Occipital lobe (tissue), 2 donors: ENCODE data around the gene RAG1. TPM values are rescaled to one million over a fixed set of nuclear protein-coding genes. Genes with fewer than 3 reads are reported as not detected.
"Not testable (repeated sequence)": the region's sequence is repeated elsewhere in the genome, so short reads cannot be mapped to it uniquely, and the experiment has no call there.

ENCODE experiments used
- DNase-seq: peaks from one replicate; lab custom pipeline; 2025; lab: John Stamatoyannopoulos, UW
- total RNA-seq: library from RNA; depleted of rRNA; stranded (reverse); fragments of >200 nt; gene quantifications from one replicate; pipeline ENCODE4 v1.2.3, GENCODE V29; 2014

RAG1 gene
- 0.94 TPM for total RNA-seq

DNA sequence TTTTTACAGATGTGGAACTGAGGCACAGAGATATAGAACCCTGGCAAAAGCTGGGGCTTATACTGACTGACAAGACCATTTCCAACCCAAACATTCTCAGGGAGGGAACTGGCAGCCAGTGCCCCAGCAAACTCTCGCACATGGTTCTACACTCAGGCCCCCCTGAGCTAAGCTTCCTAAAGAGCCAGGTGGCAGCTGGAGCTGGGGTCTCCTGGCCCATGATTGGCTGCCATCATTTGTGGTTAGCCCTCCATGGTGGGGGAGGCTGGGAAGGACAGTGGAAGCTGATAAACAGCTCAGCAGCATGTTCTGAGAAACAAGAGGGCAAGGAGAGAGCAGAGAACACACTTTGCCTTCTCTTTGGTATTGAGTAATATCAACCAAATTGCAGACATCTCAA lies at the start of gene RAG1:
TSS of gene RAG1 (plus strand) at position 314 of the 400 bp plus-strand sequence. CDS start 5,298 bp downstream, outside the sequence.
- DNase-seq: no peak

DNA sequence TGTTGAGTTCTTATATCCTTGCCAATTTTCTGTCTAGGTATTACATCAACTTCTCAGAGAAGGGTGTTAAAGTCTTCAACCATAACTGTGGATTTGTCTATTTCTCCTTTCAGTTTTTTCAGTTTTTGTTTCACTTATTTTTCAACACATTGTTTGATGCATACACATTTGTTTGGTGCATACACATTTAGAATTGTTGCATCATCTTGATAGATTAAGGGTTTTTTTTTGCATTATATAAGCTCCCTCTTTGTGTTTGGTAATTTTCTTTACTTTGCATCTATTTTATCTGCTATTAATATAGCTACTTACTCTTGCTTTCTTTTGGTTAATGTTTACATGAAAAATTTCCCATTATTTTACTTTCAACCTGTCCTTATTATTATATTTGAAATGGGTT lies 37.0 kb upstream of the RAG1 start:
- DNase-seq: no peak

DNA sequence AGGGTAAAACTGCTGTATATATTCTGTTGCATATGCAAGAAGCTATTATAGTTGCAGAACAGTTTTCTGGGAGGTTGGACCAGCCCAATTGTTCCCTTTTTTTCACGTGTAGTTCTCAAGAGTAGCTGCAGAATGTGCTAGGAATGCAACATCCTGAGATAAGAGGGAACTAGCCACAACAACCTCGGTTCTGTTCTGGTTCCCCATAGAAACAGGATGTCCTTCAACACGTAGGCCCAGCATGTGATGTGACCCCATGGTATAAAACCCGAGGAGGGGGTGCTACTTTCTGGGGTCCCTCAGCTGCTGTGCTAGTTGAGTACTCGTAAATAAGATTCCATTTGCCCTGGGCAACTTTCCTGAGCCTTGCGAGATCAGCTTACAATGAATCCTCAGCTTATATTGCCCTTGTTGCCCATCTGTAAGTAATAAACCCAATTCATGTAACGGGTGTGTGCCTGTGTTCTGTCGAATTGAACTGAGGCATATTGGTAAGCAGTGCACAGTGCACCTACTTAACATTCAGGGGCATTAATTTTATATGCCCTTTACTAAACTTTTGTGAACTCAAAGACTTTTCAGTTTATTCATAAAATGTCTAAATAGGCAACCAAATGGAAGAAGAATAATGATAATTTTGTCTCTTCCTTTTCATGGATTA lies 34.7 kb upstream of the RAG1 start:
- no peak for DNase-seq

DNA sequence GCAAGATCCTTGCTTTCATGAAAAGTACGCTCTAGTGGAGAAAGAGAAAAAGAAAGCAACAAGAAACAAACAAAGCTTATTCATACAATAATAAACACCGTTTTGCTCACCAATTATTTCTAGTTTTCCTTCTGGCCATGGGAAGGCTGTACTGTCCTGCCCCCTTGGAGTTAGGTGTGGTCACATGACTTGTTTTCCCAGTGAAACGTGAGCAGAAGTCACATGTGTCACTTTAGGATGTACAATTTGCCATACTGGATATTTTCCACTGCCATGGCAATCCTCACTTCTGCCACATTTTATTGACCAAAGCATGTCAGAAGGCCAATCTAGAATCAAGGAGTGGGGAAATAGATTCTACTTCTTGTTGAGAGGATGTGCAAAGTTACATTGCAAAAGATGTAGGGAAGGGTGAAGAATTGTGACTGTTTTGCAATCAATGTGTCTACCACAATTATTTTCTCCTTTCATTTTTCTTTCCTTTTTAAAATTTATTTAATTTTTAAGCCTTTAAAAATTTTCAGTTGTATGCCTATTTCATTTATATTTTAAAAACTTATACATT lies 33.4 kb upstream of the RAG1 start:
- no peak for DNase-seq

DNA sequence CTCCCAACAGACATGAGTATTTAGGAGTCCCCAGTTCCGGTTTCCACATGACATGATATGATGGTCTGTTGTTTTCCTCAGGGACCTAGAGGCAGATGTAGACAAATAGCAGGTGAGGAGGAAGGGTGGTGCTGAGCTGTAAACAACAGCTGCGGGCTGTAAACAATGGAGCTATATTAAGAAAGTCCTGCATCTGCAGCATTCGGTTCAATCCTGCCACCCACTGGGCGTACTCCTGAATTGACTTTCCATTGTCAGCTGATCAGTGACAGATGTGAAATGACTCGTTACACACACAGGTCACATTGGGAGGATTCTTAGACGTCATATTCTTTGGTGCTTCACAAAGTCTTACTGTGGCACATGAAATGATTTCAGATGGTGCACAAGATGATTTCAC lies 26.8 kb upstream of the RAG1 start:
- no peak for DNase-seq

DNA sequence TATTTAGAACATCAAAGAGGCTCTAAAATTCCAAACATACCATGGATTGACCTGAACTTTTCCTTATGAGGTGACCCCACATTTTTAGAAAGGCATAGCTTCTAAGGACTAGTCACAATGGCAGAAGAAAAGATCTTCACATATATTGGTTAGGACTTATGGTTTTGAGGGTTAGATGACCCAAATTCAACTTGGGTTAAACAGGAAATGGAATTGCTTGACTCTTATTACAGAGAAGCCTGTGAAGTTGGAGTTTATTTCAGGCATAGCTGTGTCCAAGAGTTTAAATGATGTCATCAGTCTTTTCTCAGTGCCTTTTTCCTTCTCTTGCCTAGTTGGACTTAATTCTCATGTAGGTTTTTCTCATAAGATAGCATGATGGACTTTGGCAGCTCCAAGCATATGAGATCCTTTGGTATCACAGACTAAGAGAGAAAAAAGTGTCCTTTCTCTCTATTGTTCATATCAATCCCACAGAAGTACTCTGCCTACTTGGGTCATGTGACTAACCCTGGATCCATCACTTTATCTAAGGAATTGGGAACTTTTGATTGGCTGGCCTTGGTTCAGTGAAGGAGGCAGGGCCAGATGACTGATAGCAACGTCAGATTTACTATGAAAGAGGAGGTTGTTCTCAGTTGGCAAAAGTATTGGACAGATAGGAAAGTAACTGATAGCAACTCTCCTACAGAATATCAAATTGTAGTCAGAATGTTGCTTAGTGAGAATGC lies 17.3 kb upstream of the RAG1 start:
- DNase-seq: no peak

DNA sequence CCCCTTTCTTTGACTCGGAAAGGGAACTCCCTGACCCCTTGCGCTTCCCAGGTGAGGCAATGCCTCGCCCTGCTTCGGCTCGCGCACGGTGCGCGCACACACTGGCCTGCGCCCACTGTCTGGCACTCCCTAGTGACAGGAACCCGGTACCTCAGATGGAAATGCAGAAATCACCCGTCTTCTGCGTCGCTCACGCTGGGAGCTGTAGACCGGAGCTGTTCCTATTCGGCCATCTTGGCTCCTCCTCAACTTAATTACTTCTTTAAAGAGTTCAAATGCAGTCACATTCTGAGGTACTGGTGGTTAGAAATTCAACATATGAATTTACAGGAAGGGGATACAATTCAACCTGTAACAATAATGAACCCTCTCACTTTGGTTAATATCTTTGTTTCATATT lies 10.4 kb upstream of the RAG1 start:
- not testable (repeated sequence) for DNase-seq

DNA sequence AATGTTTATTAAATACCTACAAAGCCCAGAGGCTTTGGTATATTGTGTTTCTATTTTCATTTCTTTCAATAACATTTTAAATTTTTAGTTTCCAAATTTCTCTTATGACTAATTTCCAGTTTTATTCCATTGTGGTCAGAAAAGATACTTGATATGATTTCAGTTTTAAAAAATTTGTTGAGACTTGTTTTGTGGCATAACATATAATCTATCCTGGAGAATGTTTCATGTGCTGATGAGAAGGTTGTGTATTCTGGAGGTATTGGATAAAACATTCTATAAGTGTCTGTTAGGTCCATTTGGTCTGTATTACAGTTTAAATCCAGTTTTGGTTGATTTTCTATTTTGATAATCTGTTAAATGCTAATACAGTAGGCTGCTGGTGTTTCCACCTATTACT lies 9.8 kb upstream of the RAG1 start:
- DNase-seq: no peak

DNA sequence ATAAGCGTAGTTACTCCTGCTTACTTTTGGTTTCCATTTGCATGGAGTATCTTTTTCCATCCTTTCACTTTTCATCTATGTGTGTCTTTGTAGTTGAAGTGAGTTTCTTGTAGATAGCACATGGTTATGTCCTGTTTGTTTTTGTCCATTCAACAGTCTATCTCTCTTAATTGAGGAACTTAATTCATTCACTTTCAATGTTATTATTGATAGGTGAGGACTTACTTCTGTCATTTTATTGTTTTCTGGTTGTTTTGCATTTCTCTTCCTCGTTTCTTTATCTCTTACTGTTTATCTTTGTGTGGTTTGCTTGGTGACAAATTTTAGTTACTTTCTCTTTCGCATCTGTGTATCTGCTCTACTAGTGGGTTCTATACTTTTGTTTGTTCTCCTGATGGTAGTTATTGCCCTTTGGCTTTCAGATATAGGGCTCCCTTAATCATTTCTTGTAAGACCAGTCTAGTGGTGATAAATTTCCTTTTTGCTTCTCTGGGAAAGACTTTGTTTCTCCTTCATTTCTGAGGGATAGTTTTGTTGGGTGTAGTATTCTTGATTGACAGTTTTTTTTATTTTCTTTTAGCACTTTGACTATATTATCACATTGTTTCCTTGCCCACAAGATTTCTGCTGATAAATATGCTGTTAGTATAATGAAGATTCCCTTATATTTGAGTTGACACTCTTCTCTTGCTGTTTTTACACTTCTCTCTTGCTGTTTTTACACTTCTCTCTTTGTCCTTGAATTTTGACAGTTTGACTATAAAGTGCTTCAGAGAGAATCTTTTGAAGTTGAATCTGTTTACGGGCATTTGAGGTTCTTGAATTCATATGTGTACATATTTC lies 9.0 kb upstream of the RAG1 start:
- DNase-seq: no peak

DNA sequence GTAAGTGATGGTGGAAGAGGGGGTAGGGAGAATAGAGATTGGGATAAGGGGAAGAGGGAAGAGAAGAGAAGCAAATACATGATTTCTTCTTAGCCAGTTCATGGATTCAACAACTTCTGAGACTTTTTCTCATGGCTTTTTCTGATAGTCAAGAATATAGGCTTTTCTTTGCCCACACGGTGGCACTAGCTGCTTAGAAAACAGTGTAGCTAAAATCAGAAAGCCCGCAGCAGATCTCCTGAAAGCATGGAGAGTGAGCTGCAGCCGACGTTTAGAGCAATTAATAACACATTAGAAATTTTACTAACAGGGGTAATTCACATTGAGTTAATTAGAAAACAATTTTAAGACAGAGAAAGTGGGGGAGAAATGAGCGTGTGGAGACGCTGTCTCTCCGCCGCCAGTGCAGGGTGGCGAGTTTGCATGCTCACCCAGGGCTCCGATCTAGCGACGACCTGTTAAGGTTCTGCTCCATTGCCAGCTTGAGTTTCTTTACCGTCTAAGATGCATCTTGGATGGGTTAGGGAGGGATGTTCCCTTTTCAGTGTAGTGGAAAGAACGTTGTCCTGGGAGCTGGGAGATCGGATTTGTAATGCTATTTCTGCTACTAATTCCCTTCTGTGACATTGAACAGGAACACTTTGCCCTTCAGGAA lies 3.3 kb upstream of the RAG1 start:
- peak; percentile 16 for DNase-seq

DNA sequence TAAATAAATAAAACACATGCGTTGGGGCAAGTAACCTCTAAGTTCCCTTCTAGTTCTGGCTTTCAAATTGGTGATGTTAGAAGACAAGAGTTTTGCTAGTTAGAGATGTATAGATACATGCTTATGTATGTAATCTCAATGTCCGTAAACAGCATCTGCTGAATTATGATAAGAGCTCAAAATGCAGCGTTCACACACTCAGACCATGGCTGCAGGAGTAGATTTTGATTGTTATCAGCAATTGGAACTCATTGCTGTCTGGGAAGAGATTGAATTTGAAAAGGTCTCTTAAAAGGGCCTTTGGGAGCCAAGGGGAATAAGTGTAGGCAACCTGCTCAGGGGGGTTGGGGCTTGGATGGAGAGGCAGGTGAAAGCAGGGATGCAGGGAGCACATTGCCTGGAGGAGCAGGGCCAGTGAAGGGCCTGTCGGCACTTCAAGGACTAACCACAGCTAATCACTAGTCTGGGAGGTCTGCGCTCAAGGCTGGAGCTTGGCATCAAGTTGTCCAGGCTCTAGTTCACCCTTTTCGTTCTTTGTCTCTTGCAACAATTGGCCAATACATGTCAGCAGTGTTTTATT lies 2.7 kb upstream of the RAG1 start:
- DNase-seq: no peak

DNA sequence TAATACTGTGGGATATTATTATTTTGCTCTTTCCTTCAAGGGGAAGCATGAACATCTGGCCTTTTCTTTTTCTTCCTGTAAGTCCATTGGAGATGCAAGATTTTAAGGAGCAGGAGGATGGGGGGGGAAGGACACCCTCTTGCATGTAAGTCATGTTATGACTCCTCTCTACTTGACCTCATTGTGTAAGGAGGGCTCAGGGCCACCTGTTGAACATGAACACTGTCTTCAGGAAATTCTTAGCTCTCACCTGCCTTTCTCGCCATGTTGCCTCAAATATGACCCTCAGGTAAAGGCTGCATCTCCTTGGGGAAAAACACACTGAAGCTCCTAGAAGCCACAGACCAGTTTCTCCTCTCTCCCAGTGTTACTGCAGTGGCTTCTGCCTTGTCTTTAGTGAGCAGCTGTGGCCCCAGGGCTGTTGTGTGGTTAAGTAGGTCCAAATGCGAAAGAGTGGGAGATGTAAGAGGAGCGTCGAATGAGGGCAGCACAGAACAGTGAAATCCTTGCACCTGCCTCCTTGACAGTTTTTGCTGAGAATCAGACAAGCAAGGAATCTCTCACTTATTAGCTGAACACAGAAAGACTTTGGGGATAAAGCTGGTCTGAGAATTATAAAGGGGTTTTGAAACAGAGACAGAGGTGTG lies 1.3 kb upstream of the RAG1 start:
- DNase-seq: no peak

DNA sequence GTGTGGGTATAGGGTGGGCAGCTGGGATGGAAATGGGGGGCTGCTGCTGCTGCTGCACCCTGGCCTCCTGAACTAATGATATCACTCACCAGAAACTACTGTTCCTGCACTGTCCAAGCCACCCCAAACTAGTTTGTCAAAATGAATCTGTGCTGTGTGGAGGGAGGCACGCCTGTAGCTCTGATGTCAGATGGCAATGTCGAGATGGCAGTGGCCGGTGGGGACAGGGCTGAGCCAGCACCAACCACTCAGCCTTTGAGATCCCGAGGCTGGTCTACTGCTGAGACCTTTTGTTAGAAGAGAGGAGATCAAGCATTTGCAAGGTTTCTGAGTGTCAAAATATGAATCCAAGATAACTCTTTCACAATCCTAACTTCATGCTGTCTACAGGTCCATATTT lies 1.3 kb downstream of the RAG1 start:
- DNase-seq: no peak

DNA sequence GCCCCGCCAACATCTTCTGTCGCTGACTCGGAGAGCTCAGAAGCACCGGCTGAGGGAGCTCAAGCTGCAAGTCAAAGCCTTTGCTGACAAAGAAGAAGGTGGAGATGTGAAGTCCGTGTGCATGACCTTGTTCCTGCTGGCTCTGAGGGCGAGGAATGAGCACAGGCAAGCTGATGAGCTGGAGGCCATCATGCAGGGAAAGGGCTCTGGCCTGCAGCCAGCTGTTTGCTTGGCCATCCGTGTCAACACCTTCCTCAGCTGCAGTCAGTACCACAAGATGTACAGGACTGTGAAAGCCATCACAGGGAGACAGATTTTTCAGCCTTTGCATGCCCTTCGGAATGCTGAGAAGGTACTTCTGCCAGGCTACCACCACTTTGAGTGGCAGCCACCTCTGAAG lies 6.7 kb downstream of the RAG1 start:
- no peak for DNase-seq

DNA sequence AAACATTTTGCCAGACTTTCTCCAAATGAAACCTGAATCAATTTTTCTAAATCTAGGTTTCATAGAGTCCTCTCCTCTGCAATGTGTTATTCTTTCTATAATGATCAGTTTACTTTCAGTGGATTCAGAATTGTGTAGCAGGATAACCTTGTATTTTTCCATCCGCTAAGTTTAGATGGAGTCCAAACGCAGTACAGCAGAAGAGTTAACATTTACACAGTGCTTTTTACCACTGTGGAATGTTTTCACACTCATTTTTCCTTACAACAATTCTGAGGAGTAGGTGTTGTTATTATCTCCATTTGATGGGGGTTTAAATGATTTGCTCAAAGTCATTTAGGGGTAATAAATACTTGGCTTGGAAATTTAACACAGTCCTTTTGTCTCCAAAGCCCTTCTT lies 9.6 kb downstream of the RAG1 start:
- DNase-seq: no peak

DNA sequence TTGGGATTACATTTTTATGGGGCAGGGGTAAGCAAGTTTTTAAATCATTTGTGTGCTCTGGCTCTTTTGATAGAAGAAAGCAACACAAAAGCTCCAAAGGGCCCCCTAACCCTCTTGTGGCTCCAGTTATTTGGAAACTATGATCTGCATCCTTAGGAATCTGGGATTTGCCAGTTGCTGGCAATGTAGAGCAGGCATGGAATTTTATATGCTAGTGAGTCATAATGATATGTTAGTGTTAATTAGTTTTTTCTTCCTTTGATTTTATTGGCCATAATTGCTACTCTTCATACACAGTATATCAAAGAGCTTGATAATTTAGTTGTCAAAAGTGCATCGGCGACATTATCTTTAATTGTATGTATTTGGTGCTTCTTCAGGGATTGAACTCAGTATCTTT lies 10.1 kb downstream of the RAG1 start:
- DNase-seq: no peak

DNA sequence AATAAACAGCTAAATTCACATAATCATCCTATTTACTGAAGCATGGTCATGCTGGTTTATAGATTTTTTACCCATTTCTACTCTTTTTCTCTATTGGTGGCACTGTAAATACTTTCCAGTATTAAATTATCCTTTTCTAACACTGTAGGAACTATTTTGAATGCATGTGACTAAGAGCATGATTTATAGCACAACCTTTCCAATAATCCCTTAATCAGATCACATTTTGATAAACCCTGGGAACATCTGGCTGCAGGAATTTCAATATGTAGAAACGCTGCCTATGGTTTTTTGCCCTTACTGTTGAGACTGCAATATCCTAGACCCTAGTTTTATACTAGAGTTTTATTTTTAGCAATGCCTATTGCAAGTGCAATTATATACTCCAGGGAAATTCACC lies 10.7 kb downstream of the RAG1 start:
- no peak for DNase-seq

DNA sequence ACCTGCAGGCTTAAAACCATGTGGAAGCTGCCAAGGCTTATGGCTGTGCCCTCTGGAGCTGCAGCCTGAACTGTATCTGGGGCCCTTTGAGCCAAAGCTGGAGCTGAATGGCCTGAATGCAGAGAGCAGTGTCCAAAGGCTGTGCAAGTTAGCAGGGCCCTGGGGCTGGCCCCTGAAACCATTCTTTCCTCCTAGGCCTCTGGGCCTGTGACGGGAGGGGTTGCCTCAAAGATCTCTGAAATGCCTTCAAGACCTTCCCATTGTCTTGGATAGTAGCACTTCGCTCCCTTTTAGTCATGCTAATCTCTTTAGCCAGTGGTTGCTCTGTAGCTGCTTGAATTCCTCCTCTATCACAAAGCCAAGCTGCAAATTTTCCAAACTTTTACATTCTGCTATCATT lies 13.7 kb downstream of the RAG1 start:
- DNase-seq: no peak

DNA sequence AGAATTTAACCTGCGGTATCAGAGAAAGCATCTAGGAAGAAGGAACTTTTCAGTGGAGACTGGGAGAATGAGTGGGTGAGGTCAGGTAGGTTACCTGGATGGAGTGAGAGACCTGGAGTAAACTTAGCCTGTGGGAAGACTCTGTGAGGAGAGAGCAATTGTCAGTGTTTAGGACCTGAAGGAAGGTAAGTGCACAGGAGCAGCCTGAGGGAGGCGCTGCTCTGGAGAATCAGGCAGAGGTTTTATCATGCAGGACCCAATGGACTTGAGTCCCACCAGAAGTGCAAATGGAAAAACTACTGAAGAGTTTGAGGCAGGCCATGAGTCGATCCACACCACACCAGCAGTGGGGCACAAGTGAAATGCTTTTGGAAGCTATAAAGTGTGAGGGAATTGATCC lies 15.9 kb downstream of the RAG1 start:
- no peak for DNase-seq

DNA sequence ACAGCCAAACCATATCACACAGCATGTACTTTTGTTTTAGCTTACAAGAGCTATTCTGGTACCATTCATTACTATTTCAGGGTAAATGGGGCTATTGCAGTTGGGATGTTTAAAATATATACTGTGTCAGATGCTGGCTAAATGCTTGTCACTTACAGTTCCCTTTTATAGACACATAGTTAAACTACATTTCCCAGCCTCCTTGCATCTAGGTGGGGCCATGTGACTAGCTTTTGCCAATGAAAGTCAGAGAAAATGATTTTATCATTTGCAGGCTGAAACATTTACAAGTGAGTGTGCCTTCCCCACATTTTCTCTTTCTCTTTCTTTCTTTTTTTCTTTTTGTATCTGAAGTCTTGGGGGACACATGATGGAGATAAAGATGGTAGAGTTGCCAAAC lies 18.7 kb downstream of the RAG1 start:
- DNase-seq: no peak

DNA sequence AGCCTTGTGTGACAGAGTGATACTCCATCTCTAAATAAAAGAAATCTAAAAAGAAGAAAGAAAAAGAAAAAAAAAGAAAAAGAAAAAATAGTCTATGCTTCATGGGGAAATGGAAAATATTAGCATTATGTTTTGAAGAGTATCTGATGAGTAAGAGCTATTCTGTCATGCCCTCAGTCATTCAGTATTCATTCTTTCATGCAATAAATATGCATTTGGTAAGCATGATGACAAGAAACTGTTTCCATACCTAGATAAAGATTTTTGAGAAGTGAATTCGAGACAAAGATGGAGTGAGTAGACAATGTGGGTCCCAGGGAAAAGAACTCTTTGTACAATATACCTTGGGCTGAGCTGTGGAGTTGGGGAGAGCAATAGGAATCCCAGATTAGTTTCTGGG lies 20.3 kb downstream of the RAG1 start:
- DNase-seq: no peak
